Measurements from ENCODE around the gene GINS2.

DNA sequence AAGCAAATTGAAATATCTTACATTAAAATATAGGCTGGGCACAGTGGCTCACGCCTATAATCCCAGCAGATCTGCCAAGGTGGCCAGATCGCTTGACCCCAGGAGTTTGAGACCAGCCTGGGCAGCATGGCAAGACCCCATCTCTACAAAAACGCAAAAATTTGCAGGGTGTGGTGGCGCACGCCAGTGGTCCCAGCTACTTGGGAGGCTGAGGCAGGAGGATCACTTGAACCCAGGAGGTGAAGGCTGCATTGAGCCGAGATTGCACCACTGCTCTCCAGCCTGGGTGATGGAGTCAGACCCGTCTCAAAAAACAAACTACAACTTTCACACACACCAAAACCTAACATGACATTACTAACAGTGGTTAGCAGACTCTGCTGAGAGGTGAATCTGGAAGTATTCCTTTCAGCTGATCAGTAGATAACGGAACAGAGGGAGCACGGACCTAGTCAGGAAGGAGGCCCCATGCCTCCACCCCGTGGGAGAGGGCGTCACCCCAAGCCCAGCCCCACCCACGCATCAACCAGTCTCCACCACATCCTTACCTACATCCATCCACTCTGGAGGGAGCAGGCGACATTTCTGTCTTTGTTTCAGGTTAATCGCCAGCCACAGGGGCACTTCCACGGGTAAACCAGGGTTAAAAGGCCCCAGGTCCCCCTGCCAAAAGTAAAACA is 1.7 kb downstream of the GINS2 start:
- no peak for TF ChIP-seq POLR2A (IDR thresholded peaks at IDR 0.05; ENCODE audit: low read depth, low read length)
- TF ChIP-seq, protein P1, sequence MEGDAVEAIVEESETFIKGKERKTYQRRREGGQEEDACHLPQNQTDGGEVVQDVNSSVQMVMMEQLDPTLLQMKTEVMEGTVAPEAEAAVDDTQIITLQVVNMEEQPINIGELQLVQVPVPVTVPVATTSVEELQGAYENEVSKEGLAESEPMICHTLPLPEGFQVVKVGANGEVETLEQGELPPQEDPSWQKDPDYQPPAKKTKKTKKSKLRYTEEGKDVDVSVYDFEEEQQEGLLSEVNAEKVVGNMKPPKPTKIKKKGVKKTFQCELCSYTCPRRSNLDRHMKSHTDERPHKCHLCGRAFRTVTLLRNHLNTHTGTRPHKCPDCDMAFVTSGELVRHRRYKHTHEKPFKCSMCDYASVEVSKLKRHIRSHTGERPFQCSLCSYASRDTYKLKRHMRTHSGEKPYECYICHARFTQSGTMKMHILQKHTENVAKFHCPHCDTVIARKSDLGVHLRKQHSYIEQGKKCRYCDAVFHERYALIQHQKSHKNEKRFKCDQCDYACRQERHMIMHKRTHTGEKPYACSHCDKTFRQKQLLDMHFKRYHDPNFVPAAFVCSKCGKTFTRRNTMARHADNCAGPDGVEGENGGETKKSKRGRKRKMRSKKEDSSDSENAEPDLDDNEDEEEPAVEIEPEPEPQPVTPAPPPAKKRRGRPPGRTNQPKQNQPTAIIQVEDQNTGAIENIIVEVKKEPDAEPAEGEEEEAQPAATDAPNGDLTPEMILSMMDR (IDR thresholded peaks at IDR 0.05; ENCODE audit: extremely low read depth in 1 of 2, insufficient read depth in 1 of 2, low read depth in 1 of 2, low read length in 2 of 2): no peak

All from endothelial cell of umbilical vein (primary cell).